K562 (cell line): ENCODE measurements around the gene TMEM184C. TPM values are rescaled to one million over a fixed set of nuclear protein-coding genes. Genes with fewer than 3 reads are reported as not detected.

Source experiments
- BRF2 ChIP-seq: IDR thresholded peaks from 3 replicates; pipeline ENCODE4 v1.6.1; 2011; ENCODE audit warnings: borderline replicate concordance, mild to moderate bottlenecking; ENCODE audit not compliant: insufficient read length, insufficient read depth
- E2F1 ChIP-seq: sonication (generic); formaldehyde crosslinking; IDR thresholded peaks from 2 replicates; pipeline ENCODE4 v1.8.1; 2023; ENCODE audit warnings: mild to moderate bottlenecking, missing genetic modification reagents, moderate library complexity
- EP400 ChIP-seq: fragments of 450-650 bp; IDR thresholded peaks from 2 replicates; pipeline ENCODE4 v1.6.1; 2017; ENCODE audit warnings: antibody characterized with exemption, mild to moderate bottlenecking, moderate library complexity
- GABPB1 ChIP-seq: sonication (generic); formaldehyde crosslinking; IDR thresholded peaks from 2 replicates; pipeline ENCODE4 v1.8.0; 2022; ENCODE audit warnings: mild to moderate bottlenecking, missing genetic modification reagents
- GTF2B ChIP-seq: IDR thresholded peaks from 2 replicates; pipeline ENCODE4 v1.6.1; 2011; ENCODE audit not compliant: insufficient read length; ENCODE audit errors: extremely low read depth
- GTF2F1 ChIP-seq: IDR thresholded peaks from 2 replicates; pipeline ENCODE4 v1.6.1; 2011; ENCODE audit warnings: low read depth, low read length, improper control_type of control experiment
- HOMEZ ChIP-seq: fragments of 250-450 bp; sonication (Bioruptor Pico); IDR thresholded peaks from 2 replicates; pipeline ENCODE4 v1.4.0; 2020; ENCODE audit warnings: mild to moderate bottlenecking, moderate library complexity
- IRF1 ChIP-seq: sonication (generic); formaldehyde crosslinking; IDR thresholded peaks from 2 replicates; pipeline ENCODE4 v1.8.0; 2022; ENCODE audit warnings: missing genetic modification reagents, mild to moderate bottlenecking, borderline replicate concordance
- KAT2B ChIP-seq: IDR thresholded peaks from one replicate; pipeline ENCODE4 v1.6.1; 2012; ENCODE audit warnings: low read depth, mild to moderate bottlenecking, control low read depth, inconsistent platforms, low read length, moderate library complexity
- MIER1 ChIP-seq: fragments of 450-650 bp; IDR thresholded peaks from 2 replicates; pipeline ENCODE4 v1.6.1; 2016; ENCODE audit warnings: antibody characterized with exemption, mild to moderate bottlenecking, low read depth
- PHB ChIP-seq: fragments of 250-450 bp; sonication (Bioruptor Pico); IDR thresholded peaks from 2 replicates; pipeline ENCODE4 v1.5.0; 2021
- RBM17 ChIP-seq: fragments of 200-400 bp; formaldehyde crosslinking; IDR thresholded peaks from 2 replicates; pipeline ENCODE4 v1.6.1; 2017; ENCODE audit warnings: low read depth, mild to moderate bottlenecking, low read length, borderline replicate concordance
- SP1 ChIP-seq: sonication (generic); formaldehyde crosslinking; IDR thresholded peaks from 2 replicates; pipeline ENCODE4 v1.8.1; 2022; ENCODE audit warnings: mild to moderate bottlenecking, missing genetic modification reagents
- TCF7L2 ChIP-seq: fragments of 150-350 bp; IDR thresholded peaks from 2 replicates; pipeline ENCODE4 v1.6.1; 2016; ENCODE audit warnings: low read depth, mild to moderate bottlenecking, low read length, moderate library complexity
- TEAD1 ChIP-seq, 2 experiments: fragments of 450-650 bp in 1 of 2; sonication (generic) in 1 of 2; formaldehyde crosslinking; IDR thresholded peaks; 2 replicates each; pipeline versions ENCODE4 v1.4.0 to v1.8.0; 2020 to 2022; ENCODE audit warnings: mild to moderate bottlenecking in 2 of 2, missing genetic modification reagents in 1 of 2
- TFAM ChIP-seq: fragments of 250-450 bp; sonication (Bioruptor Pico); conservative IDR thresholded peaks from 2 replicates; pipeline ENCODE4 v1.5.0; 2021; ENCODE audit warnings: mild to moderate bottlenecking, moderate library complexity
- ZNF232 ChIP-seq: sonication (generic); formaldehyde crosslinking; IDR thresholded peaks from 2 replicates; pipeline ENCODE4 v1.8.0; 2022; ENCODE audit warnings: mild to moderate bottlenecking, missing genetic modification reagents
- ZNF79 ChIP-seq: fragments of 250-450 bp; sonication (Bioruptor Pico); IDR thresholded peaks from 2 replicates; pipeline ENCODE4 v1.4.0; 2020; ENCODE audit warnings: low read depth, mild to moderate bottlenecking, moderate library complexity
- polyA plus RNA-seq, 8 experiments: library from polyadenylated mRNA; depleted of rRNA in 4 of 8; stranded (reverse) in 5 of 8; unstranded in 3 of 8; fragments of >200 nt; fragmentation: Nextera tagmentation in 2 of 8; fragmentation: Illumina TruSeq in 1 of 8; extraction: Ambion mirVana in 2 of 8; extraction: Trizol in 1 of 8; gene quantifications; 2 replicates each; pipeline versions ENCODE4 v1.2.1 to v1.2.3, GENCODE V29; 2011 to 2014; ENCODE audit warnings: inconsistent platforms in 1 of 8, missing spikeins in 1 of 8
- total RNA-seq, 7 experiments: library from RNA; depleted of rRNA in 6 of 7; stranded (reverse); fragments of >200 nt in 6 of 7; fragmentation: Illumina TruSeq in 2 of 7; extraction: Trizol in 2 of 7; gene quantifications; 2 replicates each; pipeline versions ENCODE4 v1.2.1 to v1.2.3, GENCODE V29; 2011 to 2021; ENCODE audit warnings: low replicate concordance in 1 of 7

The TMEM184C gene
- total and polyA plus RNA-seq, 9 of the 15 experiments (the other 6 are each of a cell fraction or from before 2014, with no cell fraction given): 3.9 to 24.2 (median 18.2) TPM

GRCh38 chr4:147683717-147684700 is 66.8 kb downstream of the TMEM184C start, which contains the start of gene PRMT9 (continued):
- no peak for TF ChIP-seq HOMEZ (CRISPR knock-in tag)
- no peak for TF ChIP-seq TFAM
- no peak; the same call in 1 of the 2 replicates for TF ChIP-seq PHB (CRISPR knock-in tag)
- TF ChIP-seq BRF2: no peak
- no peak for TF ChIP-seq GTF2F1
- TF ChIP-seq MIER1: no peak
- TF ChIP-seq ZNF79: no peak
- peak; percentile 76 for TF ChIP-seq EP400
- TF ChIP-seq E2F1: no peak
- TF ChIP-seq TCF7L2: no peak
- TF ChIP-seq GABPB1 (CRISPR knock-in tag): peak; percentile 73; the same call in 1 of the 2 replicates
- TF ChIP-seq KAT2B: no peak
- peak; percentile 87 for TF ChIP-seq SP1
- TF ChIP-seq RBM17: no peak
- TF ChIP-seq ZNF232: no peak
- TF ChIP-seq TEAD1 (CRISPR knock-in tag; IDR thresholded peaks at IDR 0.05): peak in 1 of 2 experiments; percentile 93; a peak in 2 of 4 replicates
- TF ChIP-seq IRF1 (CRISPR knock-in tag): no peak
- TF ChIP-seq GTF2B: no peak
